Endothelial cell of umbilical vein (primary cell): ENCODE data around the gene DBP. TPM values are rescaled to one million over a fixed set of nuclear protein-coding genes. Genes with fewer than 3 reads are reported as not detected.

Experiments used
- BruUV-seq: library from RNA; stranded (reverse); fragments of 400-500 nt; replicated peaks from 2 replicates; lab custom pipeline; 2021; lab: Mats Ljungman, UMichigan
- CTCF ChIA-PET: fragments of 300-600, 350-600 bp; sonication (Branson Sonifier 250); formaldehyde crosslinking; loops from one replicate; lab custom pipeline; 2021; ENCODE audit warnings: antibody characterized with exemption, inconsistent platforms; lab: Charles Lee
- POLR2A ChIA-PET: fragments of 300-600, 350-600 bp; sonication (Branson Sonifier 250); formaldehyde crosslinking; loops from one replicate; lab custom pipeline; 2021; ENCODE audit warnings: antibody characterized with exemption, inconsistent platforms; lab: Charles Lee
- DNase-seq: peaks from one replicate; pipeline ENCODE4 v3.0.0-alpha.2; 2011; ENCODE audit warnings: low read depth, low spot score
- FAIRE-seq: peaks from 2 replicates; lab custom pipeline; 2011; peaks lifted over from hg19 to GRCh38; lab: Jason Lieb, UNC
- H2AFZ ChIP-seq: 2 replicates; pipeline ENCODE4 v1.6.0; 2012; ENCODE audit warnings: low read depth, low read length, control low read depth, inconsistent platforms
- H3K27ac ChIP-seq: 2 replicates; pipeline ENCODE4 v1.5.1; 2011; ENCODE audit warnings: low read depth, mild to moderate bottlenecking, control low read depth, low read length, moderate library complexity; ENCODE audit not compliant: insufficient read depth
- H3K27me3 ChIP-seq, 2 experiments: 2 replicates each; pipeline versions ENCODE4 v1.6.0 to v1.6.1; 2011; ENCODE audit warnings: low read length in 2 of 2, mixed read lengths in 1 of 2; ENCODE audit not compliant: control insufficient read depth in 2 of 2, insufficient read depth in 2 of 2
- H3K36me3 ChIP-seq, 2 experiments: 2 replicates in 1 of 2; 3 replicates in 1 of 2; pipeline ENCODE4 v1.5.1; 2011; ENCODE audit warnings: low read length in 2 of 2, mild to moderate bottlenecking in 1 of 2, moderate library complexity in 1 of 2; ENCODE audit not compliant: control insufficient read depth in 2 of 2, insufficient read depth in 2 of 2; ENCODE audit errors: extremely low read depth in 1 of 2
- H3K4me1 ChIP-seq: 3 replicates; pipeline ENCODE4 v1.5.1; 2011; ENCODE audit warnings: mild to moderate bottlenecking, low read length; ENCODE audit not compliant: control insufficient read depth, insufficient read depth; ENCODE audit errors: extremely low read depth
- H3K4me2 ChIP-seq: 2 replicates; pipeline ENCODE4 v1.6.1; 2011; ENCODE audit warnings: low read length, control low read depth, mixed read lengths; ENCODE audit not compliant: insufficient read depth
- H3K4me3 ChIP-seq, 3 experiments: fragments of 200-600 bp in 1 of 3; sonication (generic), shearing (Covaris generic) in 1 of 3; replicated peaks in 1 of 3; 2 replicates each; pipeline ENCODE4 v1.5.1; 2011 to 2016; ENCODE audit warnings: control low read depth in 3 of 3, low read length in 3 of 3, mild to moderate bottlenecking in 2 of 3, inconsistent platforms in 1 of 3, low read depth in 1 of 3, moderate library complexity in 1 of 3; ENCODE audit not compliant: insufficient read depth in 1 of 3
- H3K79me2 ChIP-seq: 2 replicates; pipeline ENCODE4 v1.6.0; 2012; ENCODE audit warnings: low read length, inconsistent platforms; ENCODE audit not compliant: control insufficient read depth, insufficient read depth
- H3K9ac ChIP-seq: replicated peaks from 2 replicates; pipeline ENCODE3; 2011; ENCODE audit warnings: low read length, control low read depth; ENCODE audit not compliant: insufficient read depth; ENCODE audit errors: extremely low read depth
- H3K9me1 ChIP-seq: replicated peaks from 3 replicates; pipeline ENCODE4 v1.6.0; 2011; ENCODE audit warnings: mild to moderate bottlenecking, low read length; ENCODE audit not compliant: control insufficient read depth, insufficient read depth; ENCODE audit errors: extremely low read depth
- H3K9me3 ChIP-seq: replicated peaks from 2 replicates; pipeline ENCODE4 v1.5.1; 2012; ENCODE audit warnings: low read length, inconsistent platforms; ENCODE audit not compliant: control insufficient read depth, insufficient read depth
- H4K20me1 ChIP-seq: replicated peaks from 2 replicates; pipeline ENCODE3; 2011; ENCODE audit warnings: mild to moderate bottlenecking, low read length; ENCODE audit not compliant: control insufficient read depth, insufficient read depth; ENCODE audit errors: extremely low read depth
- EZH2 ChIP-seq: IDR thresholded peaks from 2 replicates; pipeline ENCODE4 v1.6.1; 2012; ENCODE audit warnings: borderline replicate concordance, low read depth, mild to moderate bottlenecking, moderate library complexity, low read length, inconsistent platforms; ENCODE audit not compliant: severe bottlenecking
- FOS ChIP-seq: IDR thresholded peaks from 2 replicates; pipeline ENCODE4 v1.6.1; 2011; ENCODE audit warnings: mild to moderate bottlenecking, low read length, moderate library complexity, borderline replicate concordance; ENCODE audit not compliant: insufficient read depth
- GATA2 ChIP-seq: IDR thresholded peaks from 2 replicates; pipeline ENCODE4 v1.7.0; 2011; ENCODE audit warnings: low read depth, mild to moderate bottlenecking, moderate library complexity, mixed read lengths, low read length; ENCODE audit not compliant: insufficient read length, insufficient read depth
- JUN ChIP-seq: IDR thresholded peaks from 2 replicates; pipeline ENCODE4 v1.6.1; 2011; ENCODE audit warnings: borderline replicate concordance, low read depth; ENCODE audit not compliant: insufficient read length, insufficient read depth
- MYC ChIP-seq: IDR thresholded peaks from one replicate; pipeline ENCODE4 v1.6.1; 2011; ENCODE audit warnings: mild to moderate bottlenecking, low read depth, low read length
- POLR2A ChIP-seq: IDR thresholded peaks from 2 replicates; pipeline ENCODE4 v1.6.1; 2012; ENCODE audit warnings: low read depth, mild to moderate bottlenecking, control low read depth, low read length
- POLR2AphosphoS5 ChIP-seq: IDR thresholded peaks from 2 replicates; pipeline ENCODE4 v1.6.1; 2012; ENCODE audit warnings: low read depth, mild to moderate bottlenecking, control low read depth, low read length, moderate library complexity; ENCODE audit not compliant: insufficient read depth
- dilution Hi-C: fragments of 300-500 bp; cut with MboI; formaldehyde crosslinking; loops from one replicate; pipeline ENCODE4 v1.15.0; 2019; ENCODE audit warnings: low sequenced_read_pairs; ENCODE audit not compliant: extremely low pct_ligation_motif_present
- intact Hi-C: fragments of 100-400 bp; cut with micrococcal nuclease; formaldehyde crosslinking; loops from one replicate; pipeline ENCODE4 v1.10.0; 2022
- polyA plus RNA-seq, 4 experiments: library from polyadenylated mRNA; depleted of rRNA in 3 of 4; stranded (reverse) in 3 of 4; unstranded in 1 of 4; fragments of >200 nt; gene quantifications; 2 replicates each; pipeline versions ENCODE4 v1.2.1 to v1.2.3, GENCODE V29; 2011 to 2012; ENCODE audit warnings: missing spikeins in 1 of 4
- total RNA-seq: library from RNA; stranded (reverse); gene quantifications from 2 replicates; pipeline ENCODE4 v1.2.3, GENCODE V29; 2021
- TF ChIP-seq, protein P1 (sequence below), 2 donors: IDR thresholded peaks; 1 replicate in 1 of 2; 2 replicates in 1 of 2; pipeline ENCODE4 v1.5.1; 2011; ENCODE audit warnings: low read length in 2 of 2, mild to moderate bottlenecking in 2 of 2, moderate library complexity in 2 of 2, control low read depth in 1 of 2, inconsistent platforms in 1 of 2, low read depth in 1 of 2; ENCODE audit not compliant: insufficient read depth in 1 of 2; ENCODE audit errors: extremely low read depth in 1 of 2
- TF ChIP-seq, protein P2 (sequence below): IDR thresholded peaks from 2 replicates; pipeline ENCODE4 v1.6.1; 2011; ENCODE audit not compliant: insufficient read depth, insufficient read length

Gene DBP
- total and polyA plus RNA-seq, 2 donors (not counting 3 experiments of a cell fraction or from before 2014, with no cell fraction given): 1.5 to 1.8 TPM

DNA sequence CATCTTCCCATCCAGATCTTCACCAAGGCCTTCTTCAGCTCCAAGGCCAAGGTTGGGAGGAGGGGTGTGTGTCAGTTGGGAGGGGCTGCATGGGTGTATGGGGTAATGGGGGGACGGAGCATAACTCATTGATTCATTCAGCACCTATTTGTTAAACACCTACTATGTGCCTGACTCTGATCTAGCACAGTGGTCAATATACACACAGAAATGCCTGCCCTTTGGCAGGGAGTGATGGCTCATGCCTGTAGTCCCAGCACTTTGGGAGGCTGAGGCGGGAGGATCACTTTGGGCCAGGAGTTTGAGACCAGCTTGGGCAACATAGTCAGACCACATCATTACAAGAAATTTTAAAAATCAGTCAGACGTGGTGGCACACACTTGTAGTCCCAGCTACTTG is 49.8 kb downstream of the DBP start:
- ChIA-PET POLR2A (no interaction called here), CTCF (interaction anchor here (0.6 to 14.1 kb wide), 7 partner anchors 19 to 307 kb away, joined by 3 to 507 read pairs (median 3); no protein-coding TSS in a partner anchor)
- no peak overlapping the region for H3K27ac ChIP-seq
- no peak for DNase-seq
- H2AFZ ChIP-seq: no peak overlapping the region
- no peaks in the 10 kb centered on the region for H3K79me2 ChIP-seq
- TF ChIP-seq JUN (no peak), MYC (no peak), FOS (no peak), EZH2 (no peak), POLR2AphosphoS5 (no peak), GATA2 (no peak), POLR2A (no peak)
- TF ChIP-seq, protein P1, sequence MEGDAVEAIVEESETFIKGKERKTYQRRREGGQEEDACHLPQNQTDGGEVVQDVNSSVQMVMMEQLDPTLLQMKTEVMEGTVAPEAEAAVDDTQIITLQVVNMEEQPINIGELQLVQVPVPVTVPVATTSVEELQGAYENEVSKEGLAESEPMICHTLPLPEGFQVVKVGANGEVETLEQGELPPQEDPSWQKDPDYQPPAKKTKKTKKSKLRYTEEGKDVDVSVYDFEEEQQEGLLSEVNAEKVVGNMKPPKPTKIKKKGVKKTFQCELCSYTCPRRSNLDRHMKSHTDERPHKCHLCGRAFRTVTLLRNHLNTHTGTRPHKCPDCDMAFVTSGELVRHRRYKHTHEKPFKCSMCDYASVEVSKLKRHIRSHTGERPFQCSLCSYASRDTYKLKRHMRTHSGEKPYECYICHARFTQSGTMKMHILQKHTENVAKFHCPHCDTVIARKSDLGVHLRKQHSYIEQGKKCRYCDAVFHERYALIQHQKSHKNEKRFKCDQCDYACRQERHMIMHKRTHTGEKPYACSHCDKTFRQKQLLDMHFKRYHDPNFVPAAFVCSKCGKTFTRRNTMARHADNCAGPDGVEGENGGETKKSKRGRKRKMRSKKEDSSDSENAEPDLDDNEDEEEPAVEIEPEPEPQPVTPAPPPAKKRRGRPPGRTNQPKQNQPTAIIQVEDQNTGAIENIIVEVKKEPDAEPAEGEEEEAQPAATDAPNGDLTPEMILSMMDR (IDR thresholded peaks at IDR 0.05; ENCODE audit: extremely low read depth in 1 of 2, insufficient read depth in 1 of 2, low read depth in 1 of 2, low read length in 2 of 2): no peak
- TF ChIP-seq, protein P2, sequence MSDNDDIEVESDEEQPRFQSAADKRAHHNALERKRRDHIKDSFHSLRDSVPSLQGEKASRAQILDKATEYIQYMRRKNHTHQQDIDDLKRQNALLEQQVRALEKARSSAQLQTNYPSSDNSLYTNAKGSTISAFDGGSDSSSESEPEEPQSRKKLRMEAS: no peak
- no peak overlapping the region for H3K9ac ChIP-seq
- no peaks in the 10 kb centered on the region for H3K9me3 ChIP-seq
- no peak overlapping the region for H3K4me2 ChIP-seq
- H3K36me3 ChIP-seq: no peaks in the 10 kb centered on the region
- intact Hi-C loops (no loop called here), dilution Hi-C loops (no loop called here)
- no peaks in the 10 kb centered on the region for H3K4me1 ChIP-seq
- FAIRE-seq: no peak
- BruUV-seq: no TSS peak
- no peak overlapping the region for H3K4me3 ChIP-seq
- H3K27me3 ChIP-seq: no peaks in the 10 kb centered on the region
- no peaks in the 10 kb centered on the region for H3K9me1 ChIP-seq
- H4K20me1 ChIP-seq: no peaks in the 10 kb centered on the region
